Activated T-cell treated with anti-CD3 and anti-CD28 coated beads, Interleukin-2, amount 50 U/mL, for 1 hour (primary cell): ENCODE data around the gene SAMD4B.
"Not testable (repeated sequence)": the region's sequence is repeated elsewhere in the genome, so short reads cannot be mapped to it uniquely, and the experiment has no call there.

Source experiments
- DNase-seq: peaks from one replicate; pipeline ENCODE4 v3.0.0-alpha.2; 2020

The SAMD4B gene

GRCh38 chr19:39341719-39342604, at the start of gene SAMD4B:
Gene SAMD4B, plus strand, starts transcription at chr19:39342421. Its CDS starts 14,473 bp downstream, at chr19:39356894.
- DNase-seq: peak; percentile 99

- no peak for DNase-seq
These were observed 48.8 kb upstream of the SAMD4B start for GRCh38 chr19:39293394-39293793.

- DNase-seq: no peak
These were observed 46.1 kb upstream of the SAMD4B start, which contains the start of gene IFNL1 for GRCh38 chr19:39296055-39296645. Gene IFNL1, plus strand, starts transcription at chr19:39296407. Its CDS starts 15 bp downstream, at chr19:39296422.

- DNase-seq: no peak
These were observed 45.3 kb upstream of the SAMD4B start for GRCh38 chr19:39296906-39297305.

- DNase-seq: peak; percentile 58
These were observed 44.1 kb upstream of the SAMD4B start for GRCh38 chr19:39297931-39298634.

GRCh38 chr19:39299404-39299803, 42.8 kb upstream of the SAMD4B start:
- no peak for DNase-seq

GRCh38 chr19:39299832-39300231, 42.4 kb upstream of the SAMD4B start:
- no peak for DNase-seq

- DNase-seq: no peak
These were observed 41.2 kb upstream of the SAMD4B start for GRCh38 chr19:39301021-39301420.

GRCh38 chr19:39301562-39301961, 40.7 kb upstream of the SAMD4B start:
- no peak for DNase-seq

GRCh38 chr19:39303373-39304184, 38.6 kb upstream of the SAMD4B start:
- no peak for DNase-seq

GRCh38 chr19:39304185-39304513, 38.1 kb upstream of the SAMD4B start:
- no peak for DNase-seq

GRCh38 chr19:39304701-39305571, 37.3 kb upstream of the SAMD4B start:
- DNase-seq: no peak

GRCh38 chr19:39306075-39306474, 36.1 kb upstream of the SAMD4B start:
- no peak for DNase-seq

GRCh38 chr19:39307046-39307821, 35.0 kb upstream of the SAMD4B start:
- no peak for DNase-seq

GRCh38 chr19:39307822-39308530, 34.2 kb upstream of the SAMD4B start:
- no peak for DNase-seq

- no peak for DNase-seq
These were observed 33.5 kb upstream of the SAMD4B start for GRCh38 chr19:39308531-39309304.

GRCh38 chr19:39309305-39309670, 32.9 kb upstream of the SAMD4B start:
- not testable (repeated sequence) for DNase-seq

- no peak for DNase-seq
These were observed 31.5 kb upstream of the SAMD4B start for GRCh38 chr19:39310558-39311311.
